ENCODE results near the gene SEMA3B. TPM values are rescaled to one million over a fixed set of nuclear protein-coding genes. Genes with fewer than 3 reads are reported as not detected.

SEMA3B gene
- total RNA-seq, 2 donors from 2014 or later = 71.1 to 116 TPM

DNA sequence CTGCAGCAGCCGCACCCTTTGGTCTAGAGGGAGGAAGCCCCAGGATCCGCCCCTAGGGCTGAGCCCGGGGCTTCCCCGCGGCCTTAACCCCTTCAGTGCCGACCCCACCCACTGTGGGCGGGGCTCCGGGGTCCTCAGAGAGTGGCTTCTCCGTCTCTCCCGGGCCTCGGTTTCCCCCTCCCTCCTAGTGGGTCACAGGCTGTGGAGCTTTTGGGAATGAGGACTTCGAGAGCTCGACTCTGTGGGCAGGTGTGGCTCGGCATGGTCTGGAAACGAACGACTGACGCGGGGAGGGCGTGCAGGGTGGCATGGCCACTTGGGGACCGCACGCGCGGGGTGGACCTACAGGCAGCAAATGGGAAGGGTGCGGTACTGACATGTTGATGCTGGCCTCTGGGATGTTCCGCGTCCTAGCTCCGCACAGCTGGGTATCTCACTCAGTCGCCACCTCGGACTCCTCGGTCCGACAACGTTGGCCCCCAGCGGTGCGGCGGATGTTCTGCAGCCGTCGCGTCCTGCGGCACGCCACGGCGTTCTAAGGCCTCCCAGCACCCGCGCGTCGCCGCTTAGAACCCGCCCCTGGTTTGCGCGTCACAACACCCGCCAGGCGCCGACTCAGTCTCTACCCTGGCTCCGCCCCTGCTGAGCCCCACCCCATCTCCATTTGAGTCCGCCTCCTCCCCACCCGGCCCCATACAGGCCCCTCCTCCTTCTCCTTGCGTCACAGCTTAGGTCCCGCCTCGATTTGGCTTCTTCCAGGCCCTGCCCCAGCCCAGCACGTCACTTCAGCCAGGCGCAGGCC is 30.1 kb downstream of the SEMA3B start, which contains the start of the genes HYAL3 and NAA80:
Gene HYAL3 (minus strand): TSS at position 570 of the 802 bp plus-strand sequence. CDS start 3,803 bp downstream, outside the sequence.
Gene NAA80 (minus strand): TSS at position 570 of the 802 bp plus-strand sequence. CDS start 1,942 bp downstream, outside the sequence.
- peak; percentile 88 for ATAC-seq
- peaks cover 58% of the 10 kb centered on the region for H3K4me1 ChIP-seq
- TF ChIP-seq POLR2A (IDR thresholded peaks at IDR 0.05) = peak; percentile 92 to 96 (median 96)
- TF ChIP-seq, protein P1, sequence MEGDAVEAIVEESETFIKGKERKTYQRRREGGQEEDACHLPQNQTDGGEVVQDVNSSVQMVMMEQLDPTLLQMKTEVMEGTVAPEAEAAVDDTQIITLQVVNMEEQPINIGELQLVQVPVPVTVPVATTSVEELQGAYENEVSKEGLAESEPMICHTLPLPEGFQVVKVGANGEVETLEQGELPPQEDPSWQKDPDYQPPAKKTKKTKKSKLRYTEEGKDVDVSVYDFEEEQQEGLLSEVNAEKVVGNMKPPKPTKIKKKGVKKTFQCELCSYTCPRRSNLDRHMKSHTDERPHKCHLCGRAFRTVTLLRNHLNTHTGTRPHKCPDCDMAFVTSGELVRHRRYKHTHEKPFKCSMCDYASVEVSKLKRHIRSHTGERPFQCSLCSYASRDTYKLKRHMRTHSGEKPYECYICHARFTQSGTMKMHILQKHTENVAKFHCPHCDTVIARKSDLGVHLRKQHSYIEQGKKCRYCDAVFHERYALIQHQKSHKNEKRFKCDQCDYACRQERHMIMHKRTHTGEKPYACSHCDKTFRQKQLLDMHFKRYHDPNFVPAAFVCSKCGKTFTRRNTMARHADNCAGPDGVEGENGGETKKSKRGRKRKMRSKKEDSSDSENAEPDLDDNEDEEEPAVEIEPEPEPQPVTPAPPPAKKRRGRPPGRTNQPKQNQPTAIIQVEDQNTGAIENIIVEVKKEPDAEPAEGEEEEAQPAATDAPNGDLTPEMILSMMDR (IDR thresholded peaks at IDR 0.05) = peak in 6 of 7 experiments; percentile 24 to 71 (median 58)

DNA sequence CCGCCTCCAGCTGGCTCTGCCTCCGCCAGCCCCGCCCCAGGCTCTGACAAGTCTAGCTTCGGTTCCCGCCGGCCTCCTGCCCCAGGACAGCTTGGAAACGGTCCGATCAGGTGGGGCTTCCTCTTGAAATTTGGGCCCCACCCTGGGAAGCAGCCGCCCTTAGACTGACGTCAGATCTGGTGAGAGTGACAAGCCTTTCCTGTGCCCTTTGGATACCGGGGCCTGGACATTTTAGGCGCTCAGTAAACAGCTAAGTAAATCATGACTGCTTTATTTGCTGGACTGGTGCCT is 30.6 kb downstream of the SEMA3B start:
- DNase-seq (no peak), ATAC-seq (no peak)
- WGBS, 2 donors = 0% methylated on average over 2 to 12 of the region's 12 CpGs
- H3K27me3 ChIP-seq = no peaks in the 10 kb centered on the region
- no peak overlapping the region for H3K4me3 ChIP-seq
- H3K36me3 ChIP-seq (replicated peaks in 1 of 2; ENCODE audit: insufficient read depth in 1 of 2, low read depth in 2 of 2) = no peaks in the 10 kb centered on the region
- no peaks in the 10 kb centered on the region for H3K9me3 ChIP-seq
- no peak for TF ChIP-seq POLR2A (IDR thresholded peaks at IDR 0.05)
- TF ChIP-seq, protein P1 (IDR thresholded peaks at IDR 0.05) = no peak
- H3K4me1 ChIP-seq = peaks cover 58% of the 10 kb centered on the region
- H3K27ac ChIP-seq = peak overlapping the region; percentile 65 to 91 (median 85)
- intact Hi-C loops (cut with DNase I) = no loop called here

More for the DNA sequence above, 30.1 kb downstream of the SEMA3B start, which contains the start of the genes HYAL3 and NAA80:
- Histone ChIP-seq H3K4me3 (peak within 1 kb of the TSS; percentile 11 to 24), H3K36me3 (replicated peaks in 1 of 2; ENCODE audit: insufficient read depth in 1 of 2, low read depth in 2 of 2) (no peaks in the 10 kb centered on the region), H3K27ac (peak within 1 kb of the TSS; percentile 77 to 91 (median 85)), H3K27me3 (no peaks in the 10 kb centered on the region), H3K9me3 (no peaks in the 10 kb centered on the region)
- intact Hi-C loops (cut with DNase I) = no loop called here
- peak; percentile 99 to 100 (median 100) for DNase-seq
- WGBS, 2 donors = 0 to 3% methylated on average over 13 to 61 of the region's 61 CpGs

DNA sequence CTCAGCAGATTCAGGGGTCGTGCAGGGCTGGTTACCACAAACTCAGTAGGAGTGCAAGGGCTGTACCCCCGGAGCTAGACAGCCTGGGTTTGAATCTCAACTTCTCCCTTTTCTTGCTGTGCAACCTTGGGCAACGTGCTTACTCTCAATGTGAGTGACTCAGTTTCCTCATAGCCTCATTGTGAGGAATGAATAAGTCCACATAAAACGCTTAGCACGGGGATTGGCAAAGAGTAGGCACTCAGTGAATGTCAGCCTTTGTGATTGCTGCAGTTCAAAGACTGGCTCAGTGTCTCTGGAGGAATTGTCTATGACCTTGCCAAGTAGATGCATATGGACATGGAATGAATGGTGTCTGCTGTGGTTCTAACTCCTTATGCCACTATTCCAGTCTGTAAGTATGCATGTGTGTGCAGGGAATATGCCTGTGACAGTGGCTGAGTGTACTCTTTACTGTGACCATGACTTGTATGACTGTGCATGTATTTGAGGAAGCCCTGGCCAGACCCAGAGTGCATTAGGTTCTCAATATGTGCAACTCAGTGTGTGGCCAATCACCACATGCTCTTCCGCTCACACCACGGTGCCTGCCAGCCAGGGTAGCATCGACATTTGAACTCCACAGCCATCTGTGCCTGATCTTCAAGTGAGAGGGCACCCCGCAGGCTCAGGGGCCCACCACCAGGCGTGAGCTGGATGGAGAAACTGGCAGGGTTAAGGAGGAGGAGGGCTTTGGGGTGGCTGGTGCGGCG is 31.2 kb downstream of the SEMA3B start:
- no peaks in the 10 kb centered on the region for H3K27me3 ChIP-seq
- no peak overlapping the region for H3K4me3 ChIP-seq
- 29 to 46% methylated on average over 7 to 12 of the region's 12 CpGs for WGBS, 2 donors
- DNase-seq (peak in 2 of 4 donors; percentile 38 to 60), ATAC-seq (no peak)
- H3K4me1 ChIP-seq = peaks cover 58% of the 10 kb centered on the region
- intact Hi-C loops (cut with DNase I) = no loop called here
- H3K27ac ChIP-seq = peak overlapping the region; percentile 65 to 91 (median 85)
- H3K36me3 ChIP-seq (replicated peaks in 1 of 2; ENCODE audit: insufficient read depth in 1 of 2, low read depth in 2 of 2) = no peaks in the 10 kb centered on the region
- H3K9me3 ChIP-seq = no peaks in the 10 kb centered on the region
- TF ChIP-seq POLR2A (IDR thresholded peaks at IDR 0.05) = no peak
- TF ChIP-seq, protein P1 (IDR thresholded peaks at IDR 0.05) = no peak

DNA sequence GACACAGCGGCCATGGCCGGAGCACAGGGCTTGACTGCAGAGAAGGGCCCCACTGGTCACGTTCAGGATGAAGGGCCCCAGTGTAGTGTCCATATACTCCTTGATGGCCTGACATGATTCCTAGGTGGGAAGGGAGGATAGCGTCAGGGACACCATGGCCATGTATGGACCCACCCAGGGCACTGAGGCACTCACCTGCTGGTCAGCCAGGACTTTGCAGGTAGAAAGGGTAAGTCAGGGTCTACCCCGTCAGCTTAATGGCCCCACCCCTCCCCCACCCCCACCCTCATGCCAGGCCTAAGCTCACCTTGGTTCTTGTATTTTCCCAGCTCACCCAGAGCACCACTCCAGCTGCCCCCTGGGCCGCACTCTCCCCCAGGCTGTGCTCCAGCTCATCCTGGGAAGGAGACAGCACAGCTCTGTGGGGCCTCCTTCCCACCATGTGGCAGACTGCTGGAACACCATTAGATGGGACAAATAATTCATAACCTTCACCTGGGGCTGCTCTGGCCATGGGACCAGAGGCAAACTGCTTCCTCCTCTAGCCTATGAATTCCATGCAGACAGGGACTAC is 31.8 kb downstream of the SEMA3B start:
- ATAC-seq = no peak
- Histone ChIP-seq H3K4me3 (no peak overlapping the region), H3K27ac (peak overlapping the region; percentile 65 to 91 (median 85)), H3K27me3 (no peaks in the 10 kb centered on the region), H3K9me3 (no peaks in the 10 kb centered on the region), H3K36me3 (replicated peaks in 1 of 2; ENCODE audit: insufficient read depth in 1 of 2, low read depth in 2 of 2) (no peaks in the 10 kb centered on the region), H3K4me1 (peaks cover 58% of the 10 kb centered on the region)
- intact Hi-C loops (cut with DNase I) = no loop called here
- DNase-seq = no peak
- WGBS, 2 donors = 95 to 96% methylated on average over 4 to 6 of the region's 6 CpGs
- TF ChIP-seq POLR2A (IDR thresholded peaks at IDR 0.05) = no peak
- TF ChIP-seq, protein P1 (IDR thresholded peaks at IDR 0.05) = no peak
